ENCODE results near the gene IKZF2.

The IKZF2 gene

GRCh38 chr2:212956665-212957607 is 194.5 kb downstream of the IKZF2 start:
- no peak for TF ChIP-seq CTCF (IDR thresholded peaks at IDR 0.05; ENCODE audit: insufficient read depth, low read depth, low read length, missing control alignments)
- no peak for DNase-seq (ENCODE audit: low read depth)
- H3K4me3 ChIP-seq (ENCODE audit: low read depth, low read length): no peak overlapping the region

- no peak overlapping the region for H3K4me3 ChIP-seq (ENCODE audit: low read depth, low read length)
- TF ChIP-seq CTCF (IDR thresholded peaks at IDR 0.05; ENCODE audit: insufficient read depth, low read depth, low read length, missing control alignments): no peak
- peak; percentile 65 for DNase-seq (ENCODE audit: low read depth)
Observed at GRCh38 chr2:212953170-212953920, 198.1 kb downstream of the IKZF2 start.

GRCh38 chr2:212949786-212950185 is 201.6 kb downstream of the IKZF2 start:
- no peak for TF ChIP-seq CTCF (IDR thresholded peaks at IDR 0.05; ENCODE audit: insufficient read depth, low read depth, low read length, missing control alignments)
- H3K4me3 ChIP-seq (ENCODE audit: low read depth, low read length): no peak overlapping the region
- DNase-seq (ENCODE audit: low read depth): no peak

Data from GM12865 (cell line).